ENCODE data around the gene MBNL2.

MBNL2 gene

GRCh38 chr13:97235549-97236231, 13.6 kb downstream of the MBNL2 start:
- DNase-seq: no peak

- DNase-seq: no peak
Measured at GRCh38 chr13:97237388-97237787, 15.3 kb downstream of the MBNL2 start.

- no peak for DNase-seq
Measured at GRCh38 chr13:97238432-97238831, 16.3 kb downstream of the MBNL2 start.

- no peak for DNase-seq
Measured at GRCh38 chr13:97238883-97239282, 16.8 kb downstream of the MBNL2 start.

- no peak for DNase-seq
Measured at GRCh38 chr13:97239306-97239705, 17.2 kb downstream of the MBNL2 start.

GRCh38 chr13:97239943-97240787, 18.0 kb downstream of the MBNL2 start:
- no peak for DNase-seq

GRCh38 chr13:97240788-97241734, 18.9 kb downstream of the MBNL2 start:
- no peak for DNase-seq

GRCh38 chr13:97241761-97242160, 19.6 kb downstream of the MBNL2 start:
- DNase-seq: no peak

- no peak for DNase-seq
Measured at GRCh38 chr13:97242755-97243497, 20.8 kb downstream of the MBNL2 start.

- no peak for DNase-seq
Measured at GRCh38 chr13:97243915-97244781, 22.0 kb downstream of the MBNL2 start.

- DNase-seq: no peak
Measured at GRCh38 chr13:97245011-97245410, 22.9 kb downstream of the MBNL2 start.

GRCh38 chr13:97246596-97247158, 24.5 kb downstream of the MBNL2 start:
- DNase-seq: no peak

GRCh38 chr13:97248243-97248642, 26.1 kb downstream of the MBNL2 start:
- DNase-seq: no peak

- DNase-seq: no peak
Measured at GRCh38 chr13:97249093-97249795, 27.1 kb downstream of the MBNL2 start.

GRCh38 chr13:97249796-97250495, 27.8 kb downstream of the MBNL2 start:
- DNase-seq: no peak

- DNase-seq: no peak
Measured at GRCh38 chr13:97250560-97250959, 28.4 kb downstream of the MBNL2 start.

- DNase-seq: no peak
Measured at GRCh38 chr13:97252735-97253134, 30.6 kb downstream of the MBNL2 start.

GRCh38 chr13:97253581-97254293, 31.6 kb downstream of the MBNL2 start:
- DNase-seq: no peak

- DNase-seq: no peak
Measured at GRCh38 chr13:97254816-97255215, 32.7 kb downstream of the MBNL2 start.

All from AML-193 (cell line).